HL-60 (cell line): ENCODE results near the gene CTSW.

ENCODE experiments used
- DNase-seq, 2 experiments: peaks; one replicate each; pipeline ENCODE4 v3.0.0-alpha.2; 2010 to 2020; ENCODE audit warnings: low read depth in 1 of 2, low spot score in 1 of 2
- H3K27ac ChIP-seq: fragments of 250-450 bp; sonication (Bioruptor Pico); replicated peaks from 2 replicates; pipeline ENCODE4 v1.5.1; 2020; ENCODE audit warnings: mild to moderate bottlenecking, moderate library complexity
- H3K27me3 ChIP-seq: fragments of 250-450 bp; sonication (Bioruptor Pico); 2 replicates; pipeline ENCODE4 v1.5.1; 2021; ENCODE audit warnings: mild to moderate bottlenecking, moderate library complexity; ENCODE audit not compliant: insufficient read depth, poor library complexity, severe bottlenecking
- H3K4me3 ChIP-seq: replicated peaks from 2 replicates; pipeline ENCODE4 v1.5.1; 2011; ENCODE audit warnings: mild to moderate bottlenecking, control low read depth, low read length; ENCODE audit not compliant: insufficient read depth
- CTCF ChIP-seq: IDR thresholded peaks from one replicate; pipeline ENCODE4 v1.5.1; 2011; ENCODE audit warnings: low read length, control low read depth, inconsistent platforms; ENCODE audit not compliant: insufficient read depth
- GABPA ChIP-seq: IDR thresholded peaks from 2 replicates; pipeline ENCODE4 v1.6.1; 2012; ENCODE audit warnings: low read depth
- POLR2AphosphoS5 ChIP-seq: IDR thresholded peaks from 2 replicates; pipeline ENCODE4 v1.6.1; 2012; ENCODE audit warnings: low read depth
- REST ChIP-seq: IDR thresholded peaks from 2 replicates; pipeline ENCODE4 v1.6.1; 2012; ENCODE audit warnings: low read depth; ENCODE audit not compliant: insufficient replicate concordance
- SPI1 ChIP-seq: IDR thresholded peaks from 2 replicates; pipeline ENCODE4 v1.6.1; 2012; ENCODE audit warnings: low read depth, mild to moderate bottlenecking, borderline replicate concordance

CTSW gene

GRCh38 chr11:65868907-65869306 is 10.7 kb upstream of the CTSW start:
- Histone ChIP-seq H3K27me3 (no peaks in the 10 kb centered on the region), H3K27ac (no peak overlapping the region), H3K4me3 (no peak overlapping the region)
- DNase-seq: no peak
- TF ChIP-seq REST (no peak), POLR2AphosphoS5 (no peak), GABPA (no peak), CTCF (no peak), SPI1 (no peak)

GRCh38 chr11:65869643-65870306 is 9.9 kb upstream of the CTSW start:
- Histone ChIP-seq H3K27ac (no peak overlapping the region), H3K4me3 (no peak overlapping the region), H3K27me3 (no peaks in the 10 kb centered on the region)
- DNase-seq: no peak
- TF ChIP-seq CTCF (no peak), POLR2AphosphoS5 (peak; percentile 24; the same call in 1 of the 2 replicates)

GRCh38 chr11:65870307-65870658 is 9.4 kb upstream of the CTSW start:
- Histone ChIP-seq H3K27me3 (no peaks in the 10 kb centered on the region), H3K27ac (no peak overlapping the region), H3K4me3 (no peak overlapping the region)
- DNase-seq: no peak
- TF ChIP-seq GABPA (no peak), POLR2AphosphoS5 (no peak; the same call in 1 of the 2 replicates), CTCF (no peak), REST (no peak), SPI1 (no peak)
